ENCODE data around the gene GPR146. TPM values are rescaled to one million over a fixed set of nuclear protein-coding genes. Genes with fewer than 3 reads are reported as not detected.
A peak's percentile ranks its signal among the peaks of the same experiment; 100 is the strongest.
"Not testable (repeated sequence)": the region's sequence is repeated elsewhere in the genome, so short reads cannot be mapped to it uniquely, and the experiment has no call there.

GPR146 gene
- total RNA-seq, 4 donors from 2014 or later, result 12.5 to 30.8 (median 25.5) TPM

- Histone ChIP-seq H3K27me3 (no peaks in the 10 kb centered on the region), H3K27ac (replicated peaks in 1 of 4) (no peak overlapping the region), H3K9me3 (no peaks in the 10 kb centered on the region), H3K4me1 (peaks cover 11 to 16% (median 12%) of the 10 kb centered on the region in 4 donors), H3K36me3 (no peaks in the 10 kb centered on the region), H3K4me3 (no peak overlapping the region)
- DNase-seq (ENCODE audit: extremely low spot score), result no peak
- TF ChIP-seq CTCF (IDR thresholded peaks at IDR 0.05), result no peak
- TF ChIP-seq POLR2A (IDR thresholded peaks at IDR 0.05; ENCODE audit: low read depth), result no peak
- no peak for TF ChIP-seq EP300 (IDR thresholded peaks at IDR 0.05)
- TF ChIP-seq POLR2AphosphoS5 (IDR thresholded peaks at IDR 0.05), result no peak
- 95% methylated on average over 20 of the region's 20 CpGs for WGBS
- intact Hi-C loops (cut with DNase I), result no loop called here
Measured at GRCh38 chr7:1033546-1034145, 10.7 kb upstream of the GPR146 start.

GRCh38 chr7:1034769-1035168, 9.6 kb upstream of the GPR146 start:
- intact Hi-C loops (cut with DNase I); H3K4me1 ChIP-seq; DNase-seq (ENCODE audit: extremely low spot score); H3K9me3 ChIP-seq; H3K36me3 ChIP-seq; H3K27me3 ChIP-seq; H3K4me3 ChIP-seq; H3K27ac ChIP-seq (replicated peaks in 1 of 4): not testable (repeated sequence)
- WGBS, result 93% methylated on average over 1 of the region's 1 CpG

GRCh38 chr7:1036164-1036928, 8.0 kb upstream of the GPR146 start:
- H3K9me3 ChIP-seq; H3K4me3 ChIP-seq; intact Hi-C loops (cut with DNase I); DNase-seq (ENCODE audit: extremely low spot score); H3K36me3 ChIP-seq; H3K27ac ChIP-seq (replicated peaks in 1 of 4); H3K27me3 ChIP-seq: not testable (repeated sequence)
- H3K4me1 ChIP-seq, result peaks cover 5 to 14% (median 13%) of the 10 kb centered on the region in 4 donors
- 92% methylated on average over 36 of the region's 40 CpGs for WGBS

- H3K27me3 ChIP-seq; DNase-seq (ENCODE audit: extremely low spot score); H3K9me3 ChIP-seq; intact Hi-C loops (cut with DNase I); H3K36me3 ChIP-seq; H3K4me3 ChIP-seq: not testable (repeated sequence)
- Histone ChIP-seq H3K4me1 (peaks cover 37 to 49% (median 45%) of the 10 kb centered on the region in 4 donors), H3K27ac (replicated peaks in 1 of 4) (peak overlapping the region in 1 of 4 donors; percentile 95)
- WGBS, result 82% methylated on average over 1 of the region's 1 CpG
Measured at GRCh38 chr7:1040233-1040632, 4.1 kb upstream of the GPR146 start.

GRCh38 chr7:1040790-1041189, 3.6 kb upstream of the GPR146 start:
- TF ChIP-seq CTCF (IDR thresholded peaks at IDR 0.05), result no peak
- peak in 1 of 2 donors; percentile 23 for TF ChIP-seq POLR2AphosphoS5 (IDR thresholded peaks at IDR 0.05)
- Histone ChIP-seq H3K4me3 (peak overlapping the region in 1 of 4 donors; percentile 5), H3K27ac (replicated peaks in 1 of 4) (peak overlapping the region in 1 of 4 donors; percentile 95), H3K36me3 (no peaks in the 10 kb centered on the region), H3K9me3 (no peaks in the 10 kb centered on the region), H3K27me3 (no peaks in the 10 kb centered on the region), H3K4me1 (peaks cover 43 to 55% (median 50%) of the 10 kb centered on the region in 4 donors)
- WGBS, result 31% methylated on average over 16 of the region's 16 CpGs
- intact Hi-C loops (cut with DNase I), result no loop called here
- no peak for DNase-seq (ENCODE audit: extremely low spot score)

- peaks cover 53 to 63% (median 59%) of the 10 kb centered on the region in 4 donors for H3K4me1 ChIP-seq
Measured at GRCh38 chr7:1041551-1042491, 2.5 kb upstream of the GPR146 start.

More at GRCh38 chr7:1041551-1042491, 2.5 kb upstream of the GPR146 start:
- no peaks in the 10 kb centered on the region for H3K36me3 ChIP-seq
- H3K27me3 ChIP-seq, result no peaks in the 10 kb centered on the region
- 79% methylated on average over 8 of the region's 40 CpGs for WGBS
- intact Hi-C loops (cut with DNase I), result no loop called here
- TF ChIP-seq EP300 (IDR thresholded peaks at IDR 0.05), result no peak
- no peak for TF ChIP-seq CTCF (IDR thresholded peaks at IDR 0.05)
- no peak for TF ChIP-seq POLR2A (IDR thresholded peaks at IDR 0.05; ENCODE audit: low read depth)
- no peak for TF ChIP-seq POLR2AphosphoS5 (IDR thresholded peaks at IDR 0.05)
- no peaks in the 10 kb centered on the region for H3K9me3 ChIP-seq
- H3K4me3 ChIP-seq, result no peak overlapping the region
- H3K27ac ChIP-seq (replicated peaks in 1 of 4), result peak overlapping the region; percentile 8 to 96 (median 94)
- DNase-seq (ENCODE audit: extremely low spot score), result no peak

Data from esophagus muscularis mucosa (tissue), 4 donors.